HepG2 (cell line): ENCODE data around the gene MRM3.
"Not testable (repeated sequence)": the region's sequence is repeated elsewhere in the genome, so short reads cannot be mapped to it uniquely, and the experiment has no call there.

ENCODE experiments used
- BHLHE40 ChIP-seq: IDR thresholded peaks from 2 replicates; pipeline ENCODE4 v1.6.1; 2011; ENCODE audit warnings: low read length, improper control_type of control experiment
- EEA1 ChIP-seq: sonication (generic); formaldehyde crosslinking; IDR thresholded peaks from 2 replicates; pipeline ENCODE4 v1.5.1; 2020; ENCODE audit warnings: mild to moderate bottlenecking, missing genetic modification reagents, borderline replicate concordance
- EZH2 ChIP-seq: conservative IDR thresholded peaks from 2 replicates; pipeline ENCODE4 v1.6.1; 2012; ENCODE audit warnings: mild to moderate bottlenecking, low read depth, low read length, moderate library complexity
- GZF1 ChIP-seq: sonication (generic); formaldehyde crosslinking; IDR thresholded peaks from 2 replicates; pipeline ENCODE4 v1.5.1; 2020; ENCODE audit warnings: mild to moderate bottlenecking, missing genetic modification reagents
- PLRG1 ChIP-seq: fragments of 450-650 bp; conservative IDR thresholded peaks from 2 replicates; pipeline ENCODE4 v1.6.1; 2016
- POLR2AphosphoS5 ChIP-seq: IDR thresholded peaks from 2 replicates; pipeline ENCODE4 v1.6.1; 2012; ENCODE audit warnings: low read depth, low read length
- SNRNP70 ChIP-seq: fragments of 200-400 bp; formaldehyde crosslinking; IDR thresholded peaks from 2 replicates; pipeline ENCODE4 v1.6.1; 2017; ENCODE audit warnings: mild to moderate bottlenecking, low read depth, low read length, moderate library complexity
- TBL1XR1 ChIP-seq: fragments of 150-350 bp; IDR thresholded peaks from 2 replicates; pipeline ENCODE4 v1.6.1; 2014; ENCODE audit warnings: borderline replicate concordance, low read length; ENCODE audit not compliant: partially characterized antibody
- TF ChIP-seq, protein P1 (sequence below): sonication (generic); formaldehyde crosslinking; IDR thresholded peaks from 2 replicates; pipeline ENCODE4 v1.4.0; 2020; ENCODE audit warnings: missing genetic modification reagents
- TF ChIP-seq, protein P2 (sequence below): sonication (generic); formaldehyde crosslinking; IDR thresholded peaks from 2 replicates; pipeline ENCODE4 v1.5.0; 2020; ENCODE audit warnings: mild to moderate bottlenecking, missing genetic modification reagents, moderate library complexity
- TF ChIP-seq, protein P3 (sequence below): sonication (generic); formaldehyde crosslinking; IDR thresholded peaks from 2 replicates; pipeline ENCODE4 v1.8.0; 2022; ENCODE audit warnings: mild to moderate bottlenecking, missing genetic modification reagents, moderate library complexity
- TF ChIP-seq, protein P4 (sequence below): sonication (generic); formaldehyde crosslinking; IDR thresholded peaks from 2 replicates; pipeline ENCODE4 v1.4.0; 2020; ENCODE audit warnings: missing genetic modification reagents
- TF ChIP-seq, protein P5 (sequence below): sonication (generic); formaldehyde crosslinking; IDR thresholded peaks from 2 replicates; pipeline ENCODE4 v1.8.1; 2023; ENCODE audit warnings: mild to moderate bottlenecking, missing genetic modification reagents

DNA sequence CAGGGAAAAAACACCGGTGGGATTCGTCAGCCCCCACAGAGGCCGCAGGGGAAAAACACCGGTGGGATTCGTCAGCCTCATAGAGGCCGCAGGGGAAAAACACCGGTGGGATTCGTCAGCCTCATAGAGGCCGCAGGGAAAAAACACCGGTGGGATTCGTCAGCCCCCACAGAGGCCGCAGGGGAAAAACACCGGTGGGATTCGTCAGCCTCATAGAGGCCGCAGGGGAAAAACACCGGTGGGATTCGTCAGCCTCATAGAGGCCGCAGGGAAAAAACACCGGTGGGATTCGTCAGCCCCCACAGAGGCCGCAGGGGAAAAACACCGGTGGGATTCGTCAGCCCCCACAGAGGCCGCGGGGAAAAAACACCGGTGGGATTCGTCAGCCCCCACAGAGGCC is 53.6 kb downstream of the MRM3 start:
- TF ChIP-seq TBL1XR1; PLRG1; GZF1; EZH2; BHLHE40; EEA1 (CRISPR knock-in tag); POLR2AphosphoS5; SNRNP70: not testable (repeated sequence)
- TF ChIP-seq, protein P1, sequence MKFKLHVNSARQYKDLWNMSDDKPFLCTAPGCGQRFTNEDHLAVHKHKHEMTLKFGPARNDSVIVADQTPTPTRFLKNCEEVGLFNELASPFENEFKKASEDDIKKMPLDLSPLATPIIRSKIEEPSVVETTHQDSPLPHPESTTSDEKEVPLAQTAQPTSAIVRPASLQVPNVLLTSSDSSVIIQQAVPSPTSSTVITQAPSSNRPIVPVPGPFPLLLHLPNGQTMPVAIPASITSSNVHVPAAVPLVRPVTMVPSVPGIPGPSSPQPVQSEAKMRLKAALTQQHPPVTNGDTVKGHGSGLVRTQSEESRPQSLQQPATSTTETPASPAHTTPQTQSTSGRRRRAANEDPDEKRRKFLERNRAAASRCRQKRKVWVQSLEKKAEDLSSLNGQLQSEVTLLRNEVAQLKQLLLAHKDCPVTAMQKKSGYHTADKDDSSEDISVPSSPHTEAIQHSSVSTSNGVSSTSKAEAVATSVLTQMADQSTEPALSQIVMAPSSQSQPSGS (CRISPR knock-in tag): not testable (repeated sequence)
- TF ChIP-seq, protein P2, sequence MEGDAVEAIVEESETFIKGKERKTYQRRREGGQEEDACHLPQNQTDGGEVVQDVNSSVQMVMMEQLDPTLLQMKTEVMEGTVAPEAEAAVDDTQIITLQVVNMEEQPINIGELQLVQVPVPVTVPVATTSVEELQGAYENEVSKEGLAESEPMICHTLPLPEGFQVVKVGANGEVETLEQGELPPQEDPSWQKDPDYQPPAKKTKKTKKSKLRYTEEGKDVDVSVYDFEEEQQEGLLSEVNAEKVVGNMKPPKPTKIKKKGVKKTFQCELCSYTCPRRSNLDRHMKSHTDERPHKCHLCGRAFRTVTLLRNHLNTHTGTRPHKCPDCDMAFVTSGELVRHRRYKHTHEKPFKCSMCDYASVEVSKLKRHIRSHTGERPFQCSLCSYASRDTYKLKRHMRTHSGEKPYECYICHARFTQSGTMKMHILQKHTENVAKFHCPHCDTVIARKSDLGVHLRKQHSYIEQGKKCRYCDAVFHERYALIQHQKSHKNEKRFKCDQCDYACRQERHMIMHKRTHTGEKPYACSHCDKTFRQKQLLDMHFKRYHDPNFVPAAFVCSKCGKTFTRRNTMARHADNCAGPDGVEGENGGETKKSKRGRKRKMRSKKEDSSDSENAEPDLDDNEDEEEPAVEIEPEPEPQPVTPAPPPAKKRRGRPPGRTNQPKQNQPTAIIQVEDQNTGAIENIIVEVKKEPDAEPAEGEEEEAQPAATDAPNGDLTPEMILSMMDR (CRISPR knock-in tag): not testable (repeated sequence)
- TF ChIP-seq, protein P3, sequence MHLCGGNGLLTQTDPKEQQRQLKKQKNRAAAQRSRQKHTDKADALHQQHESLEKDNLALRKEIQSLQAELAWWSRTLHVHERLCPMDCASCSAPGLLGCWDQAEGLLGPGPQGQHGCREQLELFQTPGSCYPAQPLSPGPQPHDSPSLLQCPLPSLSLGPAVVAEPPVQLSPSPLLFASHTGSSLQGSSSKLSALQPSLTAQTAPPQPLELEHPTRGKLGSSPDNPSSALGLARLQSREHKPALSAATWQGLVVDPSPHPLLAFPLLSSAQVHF (CRISPR knock-in tag): not testable (repeated sequence)
- TF ChIP-seq, protein P4, sequence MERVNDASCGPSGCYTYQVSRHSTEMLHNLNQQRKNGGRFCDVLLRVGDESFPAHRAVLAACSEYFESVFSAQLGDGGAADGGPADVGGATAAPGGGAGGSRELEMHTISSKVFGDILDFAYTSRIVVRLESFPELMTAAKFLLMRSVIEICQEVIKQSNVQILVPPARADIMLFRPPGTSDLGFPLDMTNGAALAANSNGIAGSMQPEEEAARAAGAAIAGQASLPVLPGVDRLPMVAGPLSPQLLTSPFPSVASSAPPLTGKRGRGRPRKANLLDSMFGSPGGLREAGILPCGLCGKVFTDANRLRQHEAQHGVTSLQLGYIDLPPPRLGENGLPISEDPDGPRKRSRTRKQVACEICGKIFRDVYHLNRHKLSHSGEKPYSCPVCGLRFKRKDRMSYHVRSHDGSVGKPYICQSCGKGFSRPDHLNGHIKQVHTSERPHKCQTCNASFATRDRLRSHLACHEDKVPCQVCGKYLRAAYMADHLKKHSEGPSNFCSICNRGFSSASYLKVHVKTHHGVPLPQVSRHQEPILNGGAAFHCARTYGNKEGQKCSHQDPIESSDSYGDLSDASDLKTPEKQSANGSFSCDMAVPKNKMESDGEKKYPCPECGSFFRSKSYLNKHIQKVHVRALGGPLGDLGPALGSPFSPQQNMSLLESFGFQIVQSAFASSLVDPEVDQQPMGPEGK (CRISPR knock-in tag): not testable (repeated sequence)
- TF ChIP-seq, protein P5, sequence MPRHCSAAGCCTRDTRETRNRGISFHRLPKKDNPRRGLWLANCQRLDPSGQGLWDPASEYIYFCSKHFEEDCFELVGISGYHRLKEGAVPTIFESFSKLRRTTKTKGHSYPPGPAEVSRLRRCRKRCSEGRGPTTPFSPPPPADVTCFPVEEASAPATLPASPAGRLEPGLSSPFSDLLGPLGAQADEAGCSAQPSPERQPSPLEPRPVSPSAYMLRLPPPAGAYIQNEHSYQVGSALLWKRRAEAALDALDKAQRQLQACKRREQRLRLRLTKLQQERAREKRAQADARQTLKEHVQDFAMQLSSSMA: not testable (repeated sequence)
